Stimulated activated naive CD4-positive, alpha-beta T cell (primary cell): ENCODE data around the gene PARD3.

Source experiments
- DNase-seq, 6 experiments: peaks; one replicate each; lab custom pipeline; 2025; lab: John Stamatoyannopoulos, UW

The PARD3 gene

GRCh38 chr10:34102237-34102673 lies 712.8 kb downstream of the PARD3 start:
- no peak for DNase-seq

GRCh38 chr10:34101001-34101400 lies 714.1 kb downstream of the PARD3 start:
- no peak for DNase-seq

- no peak for DNase-seq
These were observed 716.1 kb downstream of the PARD3 start for GRCh38 chr10:34098821-34099567.

GRCh38 chr10:34097682-34098081 lies 717.4 kb downstream of the PARD3 start:
- DNase-seq: no peak

- no peak for DNase-seq
These were observed 720.1 kb downstream of the PARD3 start for GRCh38 chr10:34094961-34095360.

- DNase-seq: no peak
These were observed 720.9 kb downstream of the PARD3 start for GRCh38 chr10:34094146-34094696.

- no peak for DNase-seq
These were observed 722.2 kb downstream of the PARD3 start for GRCh38 chr10:34092891-34093290.

- no peak for DNase-seq
These were observed 723.4 kb downstream of the PARD3 start for GRCh38 chr10:34091635-34092195.

- no peak for DNase-seq
These were observed 725.8 kb downstream of the PARD3 start for GRCh38 chr10:34089253-34089652.

- DNase-seq: no peak
These were observed 726.8 kb downstream of the PARD3 start for GRCh38 chr10:34088208-34088794.

GRCh38 chr10:34087095-34087418 lies 728.0 kb downstream of the PARD3 start:
- DNase-seq: no peak

GRCh38 chr10:34083567-34083966 lies 731.5 kb downstream of the PARD3 start:
- DNase-seq: no peak

- no peak for DNase-seq
These were observed 733.1 kb downstream of the PARD3 start for GRCh38 chr10:34081948-34082347.

- no peak for DNase-seq
These were observed 733.8 kb downstream of the PARD3 start for GRCh38 chr10:34081347-34081743.

- no peak for DNase-seq
These were observed 734.4 kb downstream of the PARD3 start for GRCh38 chr10:34080485-34081346.

- DNase-seq: no peak
These were observed 735.2 kb downstream of the PARD3 start for GRCh38 chr10:34079702-34080484.

- no peak for DNase-seq
These were observed 736.2 kb downstream of the PARD3 start for GRCh38 chr10:34078745-34079470.

- DNase-seq: no peak
These were observed 736.9 kb downstream of the PARD3 start for GRCh38 chr10:34078017-34078744.

GRCh38 chr10:34076443-34076842 lies 738.7 kb downstream of the PARD3 start:
- DNase-seq: no peak
